ENCODE data around the gene FAM13A. TPM values are rescaled to one million over a fixed set of nuclear protein-coding genes. Genes with fewer than 3 reads are reported as not detected.
A peak's percentile ranks its signal among the peaks of the same experiment; 100 is the strongest.
"Not testable (repeated sequence)": the region's sequence is repeated elsewhere in the genome, so short reads cannot be mapped to it uniquely, and the experiment has no call there.

The FAM13A gene
- total and polyA plus RNA-seq, 7 donors = 3.8 to 76.0 (median 15.2) TPM

GRCh38 chr4:88927420-88927819 lies 129.6 kb downstream of the FAM13A start:
- Histone ChIP-seq H3K36me3 (ENCODE audit: insufficient read depth in 1 of 2, low read depth in 1 of 2) (no peaks in the 10 kb centered on the region), H3K4me1 (no peaks in the 10 kb centered on the region), H3K4me3 (no peak overlapping the region), H3K27me3 (ENCODE audit: insufficient read depth in 3 of 3, low read length in 2 of 3) (no peaks in the 10 kb centered on the region), H3K27ac (no peak overlapping the region), H3K9me3 (no peaks in the 10 kb centered on the region)
- TF ChIP-seq, protein P1, sequence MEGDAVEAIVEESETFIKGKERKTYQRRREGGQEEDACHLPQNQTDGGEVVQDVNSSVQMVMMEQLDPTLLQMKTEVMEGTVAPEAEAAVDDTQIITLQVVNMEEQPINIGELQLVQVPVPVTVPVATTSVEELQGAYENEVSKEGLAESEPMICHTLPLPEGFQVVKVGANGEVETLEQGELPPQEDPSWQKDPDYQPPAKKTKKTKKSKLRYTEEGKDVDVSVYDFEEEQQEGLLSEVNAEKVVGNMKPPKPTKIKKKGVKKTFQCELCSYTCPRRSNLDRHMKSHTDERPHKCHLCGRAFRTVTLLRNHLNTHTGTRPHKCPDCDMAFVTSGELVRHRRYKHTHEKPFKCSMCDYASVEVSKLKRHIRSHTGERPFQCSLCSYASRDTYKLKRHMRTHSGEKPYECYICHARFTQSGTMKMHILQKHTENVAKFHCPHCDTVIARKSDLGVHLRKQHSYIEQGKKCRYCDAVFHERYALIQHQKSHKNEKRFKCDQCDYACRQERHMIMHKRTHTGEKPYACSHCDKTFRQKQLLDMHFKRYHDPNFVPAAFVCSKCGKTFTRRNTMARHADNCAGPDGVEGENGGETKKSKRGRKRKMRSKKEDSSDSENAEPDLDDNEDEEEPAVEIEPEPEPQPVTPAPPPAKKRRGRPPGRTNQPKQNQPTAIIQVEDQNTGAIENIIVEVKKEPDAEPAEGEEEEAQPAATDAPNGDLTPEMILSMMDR (IDR thresholded peaks at IDR 0.05) = no peak
- intact Hi-C loops (cut with DNase I) = no loop called here
- no peak for ATAC-seq
- no peak for DNase-seq

- H3K4me1 ChIP-seq = no peaks in the 10 kb centered on the region
- DNase-seq = no peak
- TF ChIP-seq, protein P1 (IDR thresholded peaks at IDR 0.05) = no peak
- H3K4me3 ChIP-seq = no peak overlapping the region
- H3K36me3 ChIP-seq (ENCODE audit: insufficient read depth in 1 of 2, low read depth in 1 of 2) = no peaks in the 10 kb centered on the region
- no peaks in the 10 kb centered on the region for H3K27me3 ChIP-seq (ENCODE audit: insufficient read depth in 3 of 3, low read length in 2 of 3)
- intact Hi-C loops (cut with DNase I) = no loop called here
- no peak overlapping the region for H3K27ac ChIP-seq
- H3K9me3 ChIP-seq = no peaks in the 10 kb centered on the region
- ATAC-seq = no peak
Measured at GRCh38 chr4:88919056-88919455, 137.9 kb downstream of the FAM13A start.

DNA sequence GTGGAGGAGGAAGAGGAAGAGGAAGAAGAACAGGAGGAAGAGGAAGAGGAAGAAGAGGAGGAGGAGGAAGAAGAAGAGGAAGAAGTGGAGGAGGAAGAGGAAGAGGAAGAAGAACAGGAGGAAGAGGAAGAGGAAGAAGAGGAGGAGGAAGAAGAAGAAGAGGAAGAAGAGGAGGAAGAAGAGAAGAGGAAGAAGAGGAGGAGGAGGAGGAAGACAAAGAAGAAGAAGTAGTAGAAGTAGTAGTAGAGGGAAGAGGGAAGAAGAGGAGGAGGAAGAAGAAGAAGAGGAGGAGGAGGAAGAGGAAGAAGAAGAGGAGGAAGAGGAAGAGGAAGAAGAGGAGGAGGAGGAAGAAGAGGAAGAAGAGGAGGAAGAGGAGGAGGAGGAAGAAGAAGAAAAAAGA lies 143.8 kb downstream of the FAM13A start:
- intact Hi-C loops (cut with DNase I) = not testable (repeated sequence)

DNA sequence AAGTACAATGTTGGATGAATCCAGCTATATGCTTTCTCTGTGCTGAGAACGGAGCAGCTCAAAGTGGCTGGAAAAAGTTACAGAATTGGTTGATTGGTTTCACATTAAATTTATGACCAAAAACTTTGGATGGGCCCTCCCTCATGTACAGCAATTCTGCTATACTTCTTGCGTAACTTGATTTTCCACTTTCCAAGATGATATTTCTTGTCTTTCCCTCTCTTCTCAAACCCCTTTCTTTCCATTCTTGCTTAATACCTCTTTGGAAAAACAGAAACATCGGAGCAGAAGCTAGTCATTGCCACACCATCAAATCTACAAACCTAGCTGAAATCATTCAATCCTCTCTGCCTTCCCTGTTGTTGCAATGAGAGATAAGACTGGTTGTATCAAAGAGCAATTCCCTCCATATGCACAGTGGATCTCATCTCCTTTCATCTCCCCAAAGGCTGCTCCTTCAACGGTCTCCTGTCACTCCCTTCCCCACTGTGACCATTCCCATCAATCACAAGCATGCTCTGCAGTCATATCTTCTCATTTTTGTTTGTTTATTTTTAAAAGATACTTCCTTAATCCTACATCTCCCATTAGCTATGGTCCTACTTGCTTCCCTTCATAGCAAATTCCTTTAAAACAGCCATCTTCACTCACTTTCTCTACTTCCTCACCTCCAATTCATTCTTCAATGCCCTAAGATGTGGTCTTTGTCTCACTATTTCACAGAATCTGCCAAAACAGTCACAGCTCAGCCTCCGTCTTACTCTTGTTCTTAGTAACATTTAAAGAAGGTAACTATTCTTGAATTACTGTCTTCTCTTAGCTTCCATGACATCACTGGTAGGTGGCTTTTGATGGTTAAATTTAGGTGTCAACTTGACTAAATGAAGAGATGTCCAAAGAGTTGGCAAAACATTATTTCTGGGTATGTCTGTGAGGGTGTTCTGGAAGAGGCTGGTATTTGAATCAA lies 145.5 kb downstream of the FAM13A start:
- DNase-seq (no peak), ATAC-seq (no peak)
- H3K4me3 ChIP-seq = no peak overlapping the region
- no peaks in the 10 kb centered on the region for H3K36me3 ChIP-seq (ENCODE audit: insufficient read depth in 1 of 2, low read depth in 1 of 2)
- H3K27ac ChIP-seq = no peak overlapping the region
- TF ChIP-seq, protein P1 (IDR thresholded peaks at IDR 0.05) = no peak
- peaks cover 22% of the 10 kb centered on the region for H3K4me1 ChIP-seq
- intact Hi-C loops (cut with DNase I) = no loop called here
- H3K27me3 ChIP-seq (ENCODE audit: insufficient read depth in 3 of 3, low read length in 2 of 3) = no peaks in the 10 kb centered on the region
- no peaks in the 10 kb centered on the region for H3K9me3 ChIP-seq
- WGBS, 3 donors = 90 to 93% (median 91%) methylated on average over 5 of the region's 5 CpGs

More for the DNA sequence above, 143.8 kb downstream of the FAM13A start:
- ATAC-seq; H3K4me3 ChIP-seq; H3K27ac ChIP-seq; H3K27me3 ChIP-seq (ENCODE audit: insufficient read depth in 3 of 3, low read length in 2 of 3); H3K9me3 ChIP-seq; DNase-seq; H3K36me3 ChIP-seq (ENCODE audit: insufficient read depth in 1 of 2, low read depth in 1 of 2): not testable (repeated sequence)
- H3K4me1 ChIP-seq = peaks cover 12% of the 10 kb centered on the region

- H3K4me3 ChIP-seq = no peak overlapping the region
- no peaks in the 10 kb centered on the region for H3K36me3 ChIP-seq (ENCODE audit: insufficient read depth in 1 of 2, low read depth in 1 of 2)
- H3K27ac ChIP-seq = peak overlapping the region; percentile 3
- H3K9me3 ChIP-seq = no peaks in the 10 kb centered on the region
- no peaks in the 10 kb centered on the region for H3K27me3 ChIP-seq (ENCODE audit: insufficient read depth in 3 of 3, low read length in 2 of 3)
- TF ChIP-seq, protein P1 (IDR thresholded peaks at IDR 0.05) = no peak
- no peak for DNase-seq
- 61 to 99% (median 66%) methylated on average over 2 of the region's 2 CpGs for WGBS, 3 donors
- intact Hi-C loops (cut with DNase I) = no loop called here
- H3K4me1 ChIP-seq = peaks cover 22% of the 10 kb centered on the region
- no peak for ATAC-seq
Measured at GRCh38 chr4:88910101-88910500, 146.9 kb downstream of the FAM13A start.
